H1 (cell line): ENCODE results near the gene PDE5A. TPM values are rescaled to one million over a fixed set of nuclear protein-coding genes. Genes with fewer than 3 reads are reported as not detected.
"Not testable (repeated sequence)": the region's sequence is repeated elsewhere in the genome, so short reads cannot be mapped to it uniquely, and the experiment has no call there.

Source experiments
- CTCF ChIA-PET: fragments of 300-600 bp; sonication (Branson Sonifier 250); formaldehyde crosslinking; loops from one replicate; lab custom pipeline; 2021; ENCODE audit not compliant: partially characterized antibody; lab: Charles Lee
- POLR2A ChIA-PET: fragments of 300-600 bp; sonication (Branson Sonifier 250); formaldehyde crosslinking; loops from one replicate; lab custom pipeline; 2021; ENCODE audit warnings: inconsistent platforms; ENCODE audit not compliant: partially characterized antibody; lab: Charles Lee
- DNase-seq, 2 experiments: peaks; one replicate each; pipeline versions ENCODE4 v3.0.0 to v3.0.0-alpha.2; 2010 to 2022; ENCODE audit warnings: low spot score in 2 of 2, low read depth in 1 of 2, mixed read lengths in 1 of 2
- FAIRE-seq: peaks from 2 replicates; lab custom pipeline; 2011; peaks lifted over from hg19 to GRCh38; lab: Jason Lieb, UNC
- H2AFZ ChIP-seq: 2 replicates; pipeline ENCODE4 v1.8.1; 2012; ENCODE audit warnings: low read length, inconsistent platforms
- H2AK5ac ChIP-seq: 2 replicates; pipeline ENCODE4 v1.6.1; 2013; ENCODE audit warnings: low read depth, low read length
- H2BK120ac ChIP-seq: replicated peaks from 2 replicates; pipeline ENCODE3; 2013; ENCODE audit warnings: low read depth, low read length, inconsistent platforms
- H2BK12ac ChIP-seq: 2 replicates; pipeline ENCODE4 v1.6.1; 2013; ENCODE audit warnings: low read depth, low read length
- H2BK15ac ChIP-seq: 2 replicates; pipeline ENCODE4 v1.6.1; 2013; ENCODE audit warnings: low read length
- H2BK20ac ChIP-seq: 2 replicates; pipeline ENCODE4 v1.6.1; 2013; ENCODE audit warnings: low read length
- H2BK5ac ChIP-seq: 2 replicates; pipeline ENCODE4 v1.6.1; 2013; ENCODE audit warnings: low read depth, low read length
- H3K14ac ChIP-seq: 2 replicates; pipeline ENCODE4 v1.6.1; 2013; ENCODE audit warnings: inconsistent platforms; ENCODE audit not compliant: insufficient read length
- H3K18ac ChIP-seq: 2 replicates; pipeline ENCODE4 v1.6.1; 2013; ENCODE audit warnings: low read length; ENCODE audit errors: extremely low read depth
- H3K23ac ChIP-seq: 2 replicates; pipeline ENCODE4 v1.6.1; 2013; ENCODE audit warnings: inconsistent platforms; ENCODE audit not compliant: insufficient read length
- H3K23me2 ChIP-seq: 2 replicates; pipeline ENCODE4 v1.6.1; 2013; ENCODE audit warnings: low read depth, low read length
- H3K27ac ChIP-seq: 2 replicates; pipeline ENCODE4 v1.6.1; 2011; ENCODE audit warnings: low read depth, low read length, inconsistent platforms
- H3K27me3 ChIP-seq, 4 experiments: replicated peaks in 1 of 4; 1 replicate in 1 of 4; 2 replicates in 3 of 4; pipeline versions ENCODE4 v1.6.1 to v1.8.1; 2011 to 2013; ENCODE audit warnings: low read length in 3 of 4, mild to moderate bottlenecking in 3 of 4, inconsistent platforms in 2 of 4, mixed read lengths in 2 of 4, moderate library complexity in 1 of 4; ENCODE audit not compliant: control insufficient read depth in 3 of 4, insufficient read depth in 3 of 4; ENCODE audit errors: extremely low read depth in 1 of 4
- H3K36me3 ChIP-seq, 4 experiments: 2 replicates each; pipeline versions ENCODE4 v1.6.1 to v1.8.1; 2011 to 2013; ENCODE audit warnings: mild to moderate bottlenecking in 4 of 4, low read length in 3 of 4, moderate library complexity in 2 of 4, control low read depth in 1 of 4, inconsistent platforms in 1 of 4; ENCODE audit not compliant: insufficient read depth in 4 of 4, control insufficient read depth in 2 of 4
- H3K4ac ChIP-seq: replicated peaks from 2 replicates; pipeline ENCODE3; 2013; ENCODE audit warnings: low read length, low read depth, mixed read lengths, inconsistent platforms; ENCODE audit not compliant: insufficient read length
- H3K4me1 ChIP-seq, 4 experiments: replicated peaks in 1 of 4; 1 replicate in 1 of 4; 2 replicates in 3 of 4; pipeline versions ENCODE4 v1.6.1 to v1.8.1; 2011 to 2013; ENCODE audit warnings: low read length in 3 of 4, inconsistent platforms in 2 of 4, mixed read lengths in 1 of 4; ENCODE audit not compliant: insufficient read depth in 4 of 4, control insufficient read depth in 3 of 4
- H3K4me2 ChIP-seq, 2 experiments: 2 replicates each; pipeline versions ENCODE4 v1.6.1 to v1.8.1; 2011 to 2013; ENCODE audit warnings: low read depth in 2 of 2, low read length in 2 of 2, control low read depth in 1 of 2, inconsistent platforms in 1 of 2, mild to moderate bottlenecking in 1 of 2; ENCODE audit not compliant: insufficient read depth in 1 of 2
- H3K4me3 ChIP-seq, 4 experiments: fragments of 200-600, 300-600 bp in 1 of 4; sonication (generic), shearing (Covaris generic), sonication (Bioruptor Twin) in 1 of 4; 2 replicates each; pipeline versions ENCODE4 v1.5.1 to v1.8.1; 2011 to 2016; ENCODE audit warnings: low read length in 4 of 4, low read depth in 3 of 4, control low read depth in 2 of 4, inconsistent platforms in 2 of 4, mild to moderate bottlenecking in 2 of 4, mixed read lengths in 1 of 4, moderate library complexity in 1 of 4; ENCODE audit not compliant: insufficient read depth in 2 of 4; ENCODE audit errors: extremely low read depth in 1 of 4
- H3K56ac ChIP-seq: replicated peaks from 2 replicates; pipeline ENCODE3; 2013; ENCODE audit warnings: low read depth, mild to moderate bottlenecking, mixed read lengths, low read length, inconsistent platforms; ENCODE audit not compliant: insufficient read length
- H3K79me1 ChIP-seq: 2 replicates; pipeline ENCODE4 v1.6.1; 2013; ENCODE audit warnings: low read depth, low read length, control low read depth
- H3K79me2 ChIP-seq, 2 experiments: 2 replicates each; pipeline versions ENCODE4 v1.6.1 to v1.8.1; 2012 to 2013; ENCODE audit warnings: low read length in 2 of 2, mild to moderate bottlenecking in 2 of 2, inconsistent platforms in 1 of 2; ENCODE audit not compliant: insufficient read depth in 2 of 2, control insufficient read depth in 1 of 2
- H3K9ac ChIP-seq, 4 experiments: replicated peaks in 1 of 4; 1 replicate in 1 of 4; 2 replicates in 3 of 4; pipeline versions ENCODE4 v1.6.1 to v1.8.1; 2011 to 2013; ENCODE audit warnings: low read depth in 3 of 4, low read length in 3 of 4, control low read depth in 2 of 4, mild to moderate bottlenecking in 2 of 4, moderate library complexity in 2 of 4, inconsistent platforms in 1 of 4; ENCODE audit errors: extremely low read depth in 1 of 4
- H3K9me3 ChIP-seq, 2 experiments: 2 replicates each; pipeline versions ENCODE4 v1.6.1 to v1.8.1; 2012 to 2013; ENCODE audit warnings: mild to moderate bottlenecking in 2 of 2, moderate library complexity in 2 of 2, control low read depth in 1 of 2, inconsistent platforms in 1 of 2, low read depth in 1 of 2, low read length in 1 of 2, mixed read lengths in 1 of 2; ENCODE audit not compliant: insufficient read depth in 2 of 2
- H4K20me1 ChIP-seq, 2 experiments: replicated peaks in 1 of 2; 2 replicates each; pipeline versions ENCODE3 to v1.8.1; 2011 to 2013; ENCODE audit warnings: inconsistent platforms in 2 of 2, low read length in 2 of 2, mild to moderate bottlenecking in 1 of 2; ENCODE audit not compliant: insufficient read depth in 2 of 2, control insufficient read depth in 1 of 2
- H4K5ac ChIP-seq: 2 replicates; pipeline ENCODE4 v1.6.1; 2013; ENCODE audit warnings: low read length, low read depth, mixed read lengths, inconsistent platforms; ENCODE audit not compliant: insufficient read length
- H4K8ac ChIP-seq: 2 replicates; pipeline ENCODE4 v1.8.0; 2013; ENCODE audit warnings: mild to moderate bottlenecking, moderate library complexity, low read length, inconsistent platforms; ENCODE audit not compliant: insufficient read depth; ENCODE audit errors: extremely low read depth
- H4K91ac ChIP-seq: replicated peaks from 2 replicates; pipeline ENCODE3; 2013; ENCODE audit warnings: low read length, mixed read lengths, inconsistent platforms; ENCODE audit not compliant: insufficient read length
- CTCF ChIP-seq, 3 experiments: IDR thresholded peaks; 1 replicate in 2 of 3; 2 replicates in 1 of 3; pipeline versions ENCODE4 v1.5.1 to v1.6.1; 2011; ENCODE audit warnings: low read length in 3 of 3, mild to moderate bottlenecking in 3 of 3, inconsistent platforms in 2 of 3, low read depth in 1 of 3, moderate library complexity in 1 of 3; ENCODE audit not compliant: insufficient read depth in 1 of 3; ENCODE audit errors: control extremely low read depth in 1 of 3
- RAD21 ChIP-seq, 2 experiments: IDR thresholded peaks in 1 of 2; conservative IDR thresholded peaks in 1 of 2; 2 replicates each; pipeline ENCODE4 v1.6.1; 2011; ENCODE audit warnings: low read depth in 2 of 2, low read length in 2 of 2, improper control_type of control experiment in 1 of 2, inconsistent platforms in 1 of 2, mild to moderate bottlenecking in 1 of 2, moderate library complexity in 1 of 2
- WGBS, 2 experiments: shearing (Covaris generic) in 1 of 2; methylation state at CpG; one replicate each; pipeline versions ENCODE4 v1.1.6 to v1.1.7; 2013 to 2015; ENCODE audit warnings: low lambda C conversion rate in 2 of 2, mixed read lengths in 2 of 2, inconsistent platforms in 1 of 2, low coverage in 1 of 2, missing lambda C conversion rate in 1 of 2; ENCODE audit not compliant: insufficient replicate concordance in 2 of 2, insufficient coverage in 1 of 2, insufficient read length in 1 of 2; ENCODE audit errors: extremely low coverage in 1 of 2, missing lambda C conversion rate in 1 of 2; 5-methylcytosine and 5-hydroxymethylcytosine counted together
- polyA plus RNA-seq, 7 experiments: library from polyadenylated mRNA; depleted of rRNA in 3 of 7; stranded (reverse) in 5 of 7; unstranded in 2 of 7; fragments of >200 nt in 5 of 7; fragments of 200-250 nt in 2 of 7; gene quantifications; 1 replicate in 5 of 7; 2 replicates in 1 of 7; 4 replicates in 1 of 7; pipeline versions ENCODE4 v1.2.1 to v1.2.3, GENCODE V29; 2011 to 2013; ENCODE audit warnings: missing spikeins in 2 of 7, mixed read lengths in 2 of 7
- total RNA-seq: library from RNA; stranded (reverse); fragmentation: NEBNext Ultra II Directional; extraction: Animal tissue kit (Norgen Biotek cat#: 25700); gene quantifications from 2 replicates; pipeline ENCODE4 v1.2.1, GENCODE V29; 2021

Gene PDE5A
- total and polyA plus RNA-seq, 2 of the 8 experiments (the other 6 are each of a cell fraction or from before 2014, with no cell fraction given), result 5.6 to 32.4 TPM

- H3K36me3 ChIP-seq, H2BK120ac ChIP-seq, H2AFZ ChIP-seq, H2BK20ac ChIP-seq, H2BK12ac ChIP-seq, H2BK15ac ChIP-seq, H2AK5ac ChIP-seq, CTCF ChIA-PET, FAIRE-seq, H3K9me3 ChIP-seq, H3K23me2 ChIP-seq, H4K8ac ChIP-seq, H3K4me3 ChIP-seq, H4K5ac ChIP-seq, H3K4me2 ChIP-seq, H4K20me1 ChIP-seq, H3K79me2 ChIP-seq, H3K9ac ChIP-seq, H4K91ac ChIP-seq, H3K14ac ChIP-seq, H3K4me1 ChIP-seq, POLR2A ChIA-PET, H3K27ac ChIP-seq, H3K4ac ChIP-seq, H3K27me3 ChIP-seq, H3K18ac ChIP-seq, H3K56ac ChIP-seq, H2BK5ac ChIP-seq, H3K23ac ChIP-seq, H3K79me1 ChIP-seq: not testable (repeated sequence)
- WGBS, 2 experiments, result 94% methylated on average over 3 of the region's 3 CpGs; no CpG with 5 or more reads in 1 of the 2 experiments
- DNase-seq, result peak in 1 of 2 experiments; percentile 51
- TF ChIP-seq CTCF (IDR thresholded peaks at IDR 0.05; ENCODE audit: control extremely low read depth in 1 of 3, insufficient read depth in 1 of 3, low read depth in 1 of 3, low read length in 3 of 3) (peak in 2 of 3 experiments; percentile 11 to 18; a peak in 2 of 4 replicates), RAD21 (IDR thresholded peaks at IDR 0.05 in 1 of 2, conservative IDR thresholded peaks at IDR 0.05 in 1 of 2; ENCODE audit: low read depth in 2 of 2, low read length in 2 of 2) (peak; percentile 47 to 49)
Measured at GRCh38 chr4:119462733-119463132, 165.9 kb downstream of the PDE5A start.
